Measurements from ENCODE around the gene LAMTOR4. TPM values are rescaled to one million over a fixed set of nuclear protein-coding genes. Genes with fewer than 3 reads are reported as not detected.

LAMTOR4 gene
- total RNA-seq, 2 donors from 2014 or later = 213 to 243 TPM

DNA sequence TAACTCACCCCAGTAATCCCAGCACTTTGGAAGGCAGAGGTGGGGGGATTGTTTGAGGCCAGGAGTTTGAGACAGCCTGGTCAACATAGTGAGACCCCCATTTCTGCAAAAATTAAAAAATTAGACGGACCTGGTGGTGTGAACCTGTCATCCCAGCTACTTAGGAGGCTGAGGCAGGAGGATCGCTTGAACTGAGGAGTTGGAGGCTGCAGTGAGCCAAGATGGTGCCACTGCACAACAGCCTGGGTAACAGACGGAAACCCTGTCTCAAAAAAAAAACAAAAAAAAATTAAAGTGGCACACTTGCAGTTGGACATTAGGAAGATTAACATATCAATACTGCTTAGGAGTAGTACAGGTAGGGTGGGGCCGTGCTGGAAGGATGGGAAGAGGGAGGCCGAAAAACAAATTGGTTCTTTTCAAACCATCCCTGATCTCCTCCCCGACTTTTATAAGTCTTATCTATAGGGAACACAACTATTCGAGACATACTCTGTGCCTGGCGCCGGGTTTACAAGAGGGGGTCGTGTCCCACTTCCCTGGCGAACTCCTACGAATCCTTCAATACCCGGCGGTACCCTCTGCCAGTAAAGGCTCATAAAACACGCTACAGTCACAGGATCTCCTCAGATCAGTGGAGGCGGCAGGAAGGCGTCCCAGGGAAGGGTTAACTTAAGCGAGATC lies 30.2 kb upstream of the LAMTOR4 start:
- WGBS = 19% methylated on average over 18 of the region's 18 CpGs
- Histone ChIP-seq H3K4me3 (peak overlapping the region; percentile 56 to 73), H3K27me3 (replicated peaks; ENCODE audit: insufficient read depth) (no peaks in the 10 kb centered on the region), H3K4me1 (replicated peaks) (peaks cover 6% of the 10 kb centered on the region), H3K9me3 (no peaks in the 10 kb centered on the region), H3K36me3 (no peaks in the 10 kb centered on the region), H3K27ac (peak overlapping the region; percentile 78 to 86)
- no peak for DNase-seq (ENCODE audit: low spot score)
- intact Hi-C loops (cut with DNase I) = no loop called here
- TF ChIP-seq CTCF (IDR thresholded peaks at IDR 0.05) (no peak), POLR2A (IDR thresholded peaks at IDR 0.05) (no peak), POLR2AphosphoS5 (IDR thresholded peaks at IDR 0.05) (no peak)

GRCh38 chr7:100119072-100119969 lies 29.4 kb upstream of the LAMTOR4 start, which contains the start of the genes CNPY4 and TAF6:
CNPY4 (plus strand) TSS chr7:100119634; CDS start chr7:100119745, 111 bp downstream.
TAF6 (minus strand) TSS chr7:100119358; CDS start chr7:100114209, 5,149 bp downstream.
- under 1% methylated on average over 49 of the region's 49 CpGs for WGBS
- intact Hi-C loops (cut with DNase I) = no loop called here
- H3K36me3 ChIP-seq = no peaks in the 10 kb centered on the region
- H3K4me3 ChIP-seq = peak within 1 kb of the TSS; percentile 56 to 73
- peak within 1 kb of the TSS; percentile 78 to 86 for H3K27ac ChIP-seq
- TF ChIP-seq POLR2A (IDR thresholded peaks at IDR 0.05) (peak; percentile 15), POLR2AphosphoS5 (IDR thresholded peaks at IDR 0.05) (peak; percentile 90), CTCF (IDR thresholded peaks at IDR 0.05) (peak in 1 of 4 experiments; percentile 27)
- H3K27me3 ChIP-seq (replicated peaks; ENCODE audit: insufficient read depth) = no peaks in the 10 kb centered on the region
- peaks cover 6% of the 10 kb centered on the region for H3K4me1 ChIP-seq (replicated peaks)
- H3K9me3 ChIP-seq = no peaks in the 10 kb centered on the region
- peak; percentile 94 for DNase-seq (ENCODE audit: low spot score)

DNA sequence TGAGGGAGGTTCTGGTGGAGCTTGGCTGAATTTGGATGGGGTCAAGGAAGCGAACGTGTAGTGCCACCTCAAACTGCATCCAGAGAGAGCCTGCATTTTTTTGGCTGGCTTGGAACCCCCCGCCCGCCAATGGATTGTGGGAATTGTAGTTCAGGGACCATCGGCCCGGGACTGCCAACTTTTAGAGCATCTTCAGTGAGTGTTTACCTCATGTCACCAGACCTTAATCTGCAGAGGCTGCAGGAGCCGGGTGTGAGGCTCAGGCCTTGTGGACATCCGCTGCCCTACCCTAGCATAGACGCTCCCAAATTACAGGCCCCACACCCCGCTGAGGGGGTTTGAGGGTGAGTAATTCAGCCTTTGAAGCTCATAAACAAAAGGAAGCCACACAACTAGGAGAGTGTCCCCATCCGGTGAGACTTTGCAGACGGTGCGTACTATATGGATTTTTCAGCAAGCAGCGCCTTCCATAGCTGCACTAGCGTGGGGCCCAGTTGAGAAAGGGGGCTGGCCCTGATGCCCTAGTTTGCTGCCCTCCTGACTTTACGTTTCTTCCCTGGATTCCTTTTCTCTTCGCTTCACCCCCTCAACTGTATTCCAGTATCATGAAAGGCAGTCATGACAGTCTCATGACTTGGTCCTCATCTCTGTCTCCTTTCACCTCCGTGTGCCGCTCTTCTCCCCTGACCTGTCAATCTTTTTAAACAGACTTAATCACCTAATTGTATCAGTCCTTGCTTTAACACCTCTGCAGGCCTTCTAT lies 28.6 kb upstream of the LAMTOR4 start:
- Histone ChIP-seq H3K36me3 (no peaks in the 10 kb centered on the region), H3K4me3 (peak overlapping the region; percentile 56 to 73), H3K27ac (peak overlapping the region; percentile 78 to 86), H3K27me3 (replicated peaks; ENCODE audit: insufficient read depth) (no peaks in the 10 kb centered on the region), H3K9me3 (no peaks in the 10 kb centered on the region), H3K4me1 (replicated peaks) (peaks cover 6% of the 10 kb centered on the region)
- DNase-seq (ENCODE audit: low spot score) = peak; percentile 45
- 15% methylated on average over 19 of the region's 19 CpGs for WGBS
- intact Hi-C loops (cut with DNase I) = loop anchor here (10.0 kb wide), 2 partner anchors 125 to 225 kb away; no protein-coding TSS in a partner anchor
- TF ChIP-seq POLR2A (IDR thresholded peaks at IDR 0.05) (peak; percentile 9), CTCF (IDR thresholded peaks at IDR 0.05) (no peak)

GRCh38 chr7:100120733-100121036 lies 28.0 kb upstream of the LAMTOR4 start:
- WGBS = 32% methylated on average over 1 of the region's 1 CpG

More at GRCh38 chr7:100120733-100121036, 28.0 kb upstream of the LAMTOR4 start:
- Histone ChIP-seq H3K4me3 (no peak overlapping the region), H3K27me3 (replicated peaks; ENCODE audit: insufficient read depth) (no peaks in the 10 kb centered on the region), H3K4me1 (replicated peaks) (peaks cover 6% of the 10 kb centered on the region), H3K9me3 (no peaks in the 10 kb centered on the region), H3K36me3 (no peaks in the 10 kb centered on the region), H3K27ac (no peak overlapping the region)
- TF ChIP-seq POLR2A (IDR thresholded peaks at IDR 0.05) (no peak), CTCF (IDR thresholded peaks at IDR 0.05) (no peak), POLR2AphosphoS5 (IDR thresholded peaks at IDR 0.05) (no peak)
- intact Hi-C loops (cut with DNase I) = loop anchor here (10.0 kb wide), 2 partner anchors 126 to 224 kb away; no protein-coding TSS in a partner anchor
- DNase-seq (ENCODE audit: low spot score) = no peak
